HG03378 (cell line): ENCODE measurements around the gene ABCC10.
"Not testable (repeated sequence)": the region's sequence is repeated elsewhere in the genome, so short reads cannot be mapped to it uniquely, and the experiment has no call there.

Experiments used
- ATAC-seq: cut with Tn5 transposase; IDR thresholded peaks from one replicate; pipeline ENCODE4 v1.9.1; 2021; ENCODE audit warnings: mild to moderate bottlenecking, moderate library complexity; ENCODE audit not compliant: unreplicated experiment

The ABCC10 gene

DNA sequence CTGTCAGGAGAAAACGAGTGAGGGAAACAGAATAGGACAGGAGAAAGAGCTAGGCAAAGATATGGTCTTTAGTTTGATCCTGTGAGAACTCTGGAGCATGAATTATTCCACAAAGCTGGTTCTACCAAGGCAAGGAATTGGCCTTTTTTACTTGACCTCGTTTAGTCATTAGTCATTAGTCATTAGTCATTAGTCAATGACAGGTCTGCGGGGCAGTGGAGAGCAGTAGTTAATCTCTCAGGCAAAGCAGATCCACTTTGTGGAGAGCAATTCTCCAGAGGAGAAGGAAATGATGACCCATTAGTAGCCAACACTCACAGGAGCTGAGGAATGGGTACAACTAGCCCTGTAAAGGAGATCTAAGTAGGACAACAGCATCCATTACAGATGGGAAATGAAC lies 22.0 kb upstream of the ABCC10 start:
- ATAC-seq = no peak

DNA sequence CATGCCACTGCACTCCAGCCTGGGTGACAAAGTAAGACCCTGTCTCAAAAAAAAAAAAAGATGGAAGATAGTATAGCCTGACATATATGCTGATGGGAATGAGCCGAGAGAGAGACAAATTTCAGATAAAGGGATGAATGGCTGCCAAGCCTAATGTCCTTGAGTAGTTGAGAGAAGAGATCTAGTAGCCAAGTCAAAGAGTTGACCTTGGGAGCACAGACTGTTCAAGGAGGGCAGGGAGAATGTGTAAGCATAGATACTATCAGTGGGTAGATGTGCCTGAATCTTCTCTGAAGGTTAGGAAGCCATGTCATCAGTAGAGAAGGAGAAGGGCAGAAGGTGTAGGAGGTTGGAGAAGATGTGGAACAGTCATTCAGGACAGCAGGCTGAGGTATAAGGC lies 20.0 kb upstream of the ABCC10 start:
- ATAC-seq = no peak

DNA sequence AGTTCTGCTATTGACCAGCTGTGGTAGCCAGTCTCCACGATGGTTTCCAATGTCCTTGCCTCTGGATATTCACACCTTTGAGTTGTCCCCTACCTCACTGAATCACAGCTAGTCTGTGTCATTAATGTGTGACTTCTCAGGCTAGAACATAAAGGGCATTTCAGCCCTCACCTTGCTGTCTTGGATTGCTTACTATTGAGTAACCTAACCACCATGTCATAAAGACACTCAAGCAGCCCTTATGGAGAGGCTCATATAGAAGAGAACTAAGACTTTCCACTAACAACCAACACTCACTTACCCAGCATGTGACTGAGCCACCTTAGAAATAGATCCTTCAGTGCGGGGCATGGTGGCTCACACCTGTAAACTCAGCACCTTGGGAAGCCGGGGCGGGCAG lies 19.1 kb upstream of the ABCC10 start:
- ATAC-seq = no peak

DNA sequence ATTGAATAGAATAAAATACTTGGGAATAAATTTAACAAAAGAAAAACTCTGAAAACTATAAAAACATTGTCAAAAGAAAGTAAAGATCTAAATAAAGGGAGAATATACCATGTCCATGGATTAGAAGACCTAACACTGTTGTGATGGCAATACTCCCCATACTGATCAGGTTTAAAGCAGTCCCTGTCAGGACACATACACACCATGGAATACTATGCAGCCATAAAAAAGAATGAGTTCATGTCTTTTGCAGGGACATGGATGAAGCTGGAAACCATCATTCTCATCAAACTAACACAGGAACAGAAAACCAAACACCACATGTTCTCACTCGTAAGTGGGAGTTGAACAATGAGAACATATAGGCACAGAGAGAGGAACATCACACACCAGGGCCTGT lies 16.6 kb upstream of the ABCC10 start:
- ATAC-seq = not testable (repeated sequence)

DNA sequence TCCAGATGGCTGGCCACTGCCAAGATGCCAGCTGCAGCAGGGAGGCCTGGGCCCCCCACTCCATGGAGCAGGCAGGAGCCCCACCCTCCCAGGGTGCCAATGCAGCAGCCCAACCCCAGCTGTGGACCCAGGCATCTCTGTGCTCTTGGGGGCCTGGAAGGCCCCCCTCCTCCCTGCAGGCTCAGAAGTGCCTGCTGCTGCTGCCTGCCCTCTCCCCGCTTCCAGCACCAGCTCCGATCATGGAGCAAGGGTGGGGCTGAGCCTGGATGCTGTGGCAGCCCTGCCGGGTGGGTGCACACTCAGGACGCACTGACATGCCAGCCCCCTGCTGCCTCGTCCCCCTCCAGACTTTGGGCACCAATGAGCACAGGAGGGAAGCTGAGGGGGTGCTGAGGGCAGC lies 14.8 kb upstream of the ABCC10 start:
- no peak for ATAC-seq

DNA sequence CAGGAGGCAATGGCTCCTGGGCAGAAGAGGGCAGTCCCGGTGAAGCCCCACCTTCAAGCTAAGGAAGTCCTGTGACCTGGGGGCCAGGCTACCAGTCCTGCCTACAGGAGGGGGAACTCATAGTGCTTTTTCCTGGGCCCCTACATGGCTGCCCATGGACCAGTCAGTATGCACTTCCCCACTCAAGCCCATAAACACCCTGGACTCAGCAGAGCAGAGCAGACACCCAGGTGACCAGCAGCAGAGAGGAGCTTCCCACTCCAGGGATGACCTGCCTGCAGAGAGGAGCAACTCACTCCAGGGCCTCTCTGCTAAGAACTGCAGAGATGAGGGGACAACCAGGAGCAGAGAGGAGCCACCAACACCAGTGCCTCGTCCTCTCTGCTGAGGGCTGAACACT lies 14.3 kb upstream of the ABCC10 start:
- ATAC-seq = no peak

DNA sequence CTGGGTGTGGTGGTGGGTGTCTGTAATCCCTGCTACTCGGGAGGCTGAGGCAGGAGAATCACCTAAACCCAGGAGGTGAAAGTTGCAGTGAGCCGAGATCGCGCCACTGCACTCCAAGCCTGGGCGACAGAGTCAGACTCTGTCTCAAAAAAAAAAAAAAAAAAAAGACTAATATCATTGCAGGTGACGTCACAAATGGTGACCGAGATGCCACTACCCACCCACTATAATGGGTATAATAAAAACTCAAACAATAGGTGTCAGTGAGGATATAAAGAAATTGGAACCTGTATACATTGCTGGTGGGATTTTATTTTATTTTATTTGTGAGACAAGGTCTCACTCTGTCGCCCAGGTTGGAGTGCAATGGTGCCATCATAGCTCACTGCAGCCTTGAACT lies 12.1 kb upstream of the ABCC10 start:
- not testable (repeated sequence) for ATAC-seq

DNA sequence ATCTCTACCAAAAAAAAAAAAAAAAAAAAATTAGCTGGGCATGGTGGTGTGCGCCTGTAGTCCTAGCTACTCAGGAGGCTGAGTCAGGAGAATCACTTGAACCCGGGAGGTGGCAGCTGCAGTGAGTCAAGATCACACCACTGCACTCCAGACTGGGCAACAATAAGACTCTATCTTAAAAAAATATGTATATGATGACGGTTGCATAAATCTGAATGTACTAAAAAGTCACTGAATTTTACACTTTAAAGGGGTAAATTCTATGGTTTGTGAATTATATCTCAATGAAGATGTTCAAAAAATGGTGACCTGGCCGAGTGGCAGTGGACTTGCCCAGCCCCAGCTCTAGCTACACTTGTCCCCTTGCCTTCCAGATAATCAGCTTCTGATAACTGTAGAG lies 10.4 kb upstream of the ABCC10 start:
- ATAC-seq = no peak

DNA sequence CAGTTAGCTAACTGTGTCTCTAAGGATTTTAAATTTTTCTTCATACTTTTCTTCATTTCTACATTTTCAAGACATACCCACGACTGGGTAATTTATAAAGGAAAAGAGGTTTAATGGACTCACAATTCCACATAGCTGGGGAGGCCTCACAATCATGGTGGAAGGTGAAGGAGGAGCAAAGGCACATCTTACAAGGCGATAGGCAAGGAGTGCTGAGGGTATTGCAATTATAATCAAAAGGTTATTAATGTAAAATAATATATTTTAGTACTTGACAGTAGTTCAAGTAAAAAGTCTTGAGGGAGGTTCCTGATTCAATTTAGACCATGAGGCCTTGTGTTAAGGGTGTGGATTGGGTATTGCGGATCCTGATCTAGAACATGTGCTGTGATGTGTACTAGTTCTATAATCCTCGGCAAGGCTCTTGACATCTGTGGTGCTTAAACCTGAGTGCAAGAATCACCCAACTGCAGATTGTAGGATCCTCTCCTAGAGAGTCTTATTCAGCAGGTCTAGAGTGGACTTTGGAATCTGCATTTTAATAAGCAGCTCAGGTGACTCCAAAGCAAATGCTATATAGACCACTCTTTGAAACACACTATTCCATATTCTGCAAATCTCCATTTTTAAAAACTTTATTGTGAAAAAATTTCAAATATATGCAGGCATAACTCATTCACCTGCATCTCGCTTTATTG lies 7.2 kb upstream of the ABCC10 start:
- no peak for ATAC-seq

DNA sequence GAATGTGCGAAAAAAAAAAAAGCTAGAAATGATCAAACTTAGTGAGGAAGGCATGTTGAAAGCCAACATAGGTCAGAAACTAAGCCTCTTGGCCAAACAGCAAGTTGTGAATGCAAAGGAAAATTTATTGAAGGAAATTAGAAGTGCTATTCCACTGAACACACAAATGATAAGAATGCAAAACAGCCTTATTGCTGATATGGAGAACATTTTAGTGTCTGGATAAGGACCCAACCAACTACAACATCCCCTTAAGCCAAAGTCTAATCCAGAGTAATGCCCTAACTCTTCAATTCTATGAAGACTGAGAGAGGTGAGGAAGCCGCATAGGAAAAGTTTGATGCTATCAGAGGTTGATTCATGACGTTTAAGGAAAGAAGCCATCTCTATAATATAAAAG lies 5.5 kb upstream of the ABCC10 start:
- ATAC-seq = no peak

DNA sequence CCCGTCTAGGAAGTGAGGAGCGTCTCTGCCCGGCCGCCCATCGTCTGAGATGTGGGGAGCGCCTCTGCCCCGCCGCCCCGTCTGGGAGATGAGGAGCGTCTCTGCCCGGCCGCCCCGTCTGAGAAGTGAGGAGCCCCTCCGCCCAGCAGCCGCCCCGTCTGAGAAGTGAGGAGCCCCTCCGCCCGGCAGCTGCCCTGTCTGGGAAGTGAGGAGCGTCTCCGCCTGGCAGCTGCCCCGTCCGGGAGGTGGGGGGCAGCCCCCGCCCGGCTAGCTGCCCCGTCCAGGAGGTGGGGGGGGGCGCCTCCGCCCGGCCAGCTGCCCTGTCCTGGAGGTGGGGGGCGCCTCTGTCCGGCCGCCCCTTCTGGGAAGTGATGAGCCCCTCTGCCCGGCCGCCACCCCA lies 2.3 kb upstream of the ABCC10 start:
- not testable (repeated sequence) for ATAC-seq

DNA sequence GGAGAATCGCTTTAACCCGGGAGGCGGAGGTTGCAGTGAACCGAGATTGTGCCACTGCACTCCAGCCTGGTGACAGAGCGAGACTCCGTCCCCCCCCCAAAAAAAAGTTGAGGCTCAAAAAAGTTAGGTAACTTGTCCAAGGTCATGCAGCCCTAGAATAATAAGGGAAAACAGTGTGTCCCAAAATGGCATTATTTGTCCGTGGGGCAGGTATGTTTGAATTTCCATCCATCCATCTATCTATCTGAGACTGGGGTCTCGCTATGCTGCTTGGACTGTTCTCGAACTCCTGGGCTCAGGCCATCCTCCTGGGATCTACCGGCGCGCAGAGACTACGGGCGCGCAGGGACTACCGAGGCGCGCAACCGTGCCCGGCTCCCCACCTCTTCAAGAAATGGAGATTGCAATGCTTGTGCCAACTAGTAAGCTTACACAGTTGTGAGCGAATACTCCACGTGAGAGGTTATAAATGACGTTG lies 374 bp upstream of the ABCC10 start:
- ATAC-seq = no peak

DNA sequence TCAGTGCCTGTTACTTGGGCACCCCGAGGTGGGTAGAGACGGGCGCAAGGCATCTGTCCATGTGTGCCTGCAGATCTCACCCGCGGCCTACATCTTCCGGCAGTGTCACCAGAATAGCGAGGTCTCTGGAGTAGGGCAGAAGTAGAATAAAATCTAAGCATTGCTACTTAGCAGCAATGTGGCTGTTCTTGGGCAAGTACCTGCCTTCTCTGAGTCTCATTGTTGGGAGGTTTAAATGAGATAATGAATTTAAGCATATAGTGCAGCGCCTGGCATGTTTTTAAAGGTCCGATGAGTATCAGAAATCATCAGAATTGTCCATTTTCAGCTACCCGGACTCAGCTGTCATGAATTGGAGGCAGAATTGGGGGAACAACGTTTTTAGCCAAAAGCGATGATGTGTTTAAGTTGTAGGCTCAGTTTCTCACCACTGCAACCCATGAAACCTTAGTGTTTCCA lies 800 bp downstream of the ABCC10 start:
- no peak for ATAC-seq

DNA sequence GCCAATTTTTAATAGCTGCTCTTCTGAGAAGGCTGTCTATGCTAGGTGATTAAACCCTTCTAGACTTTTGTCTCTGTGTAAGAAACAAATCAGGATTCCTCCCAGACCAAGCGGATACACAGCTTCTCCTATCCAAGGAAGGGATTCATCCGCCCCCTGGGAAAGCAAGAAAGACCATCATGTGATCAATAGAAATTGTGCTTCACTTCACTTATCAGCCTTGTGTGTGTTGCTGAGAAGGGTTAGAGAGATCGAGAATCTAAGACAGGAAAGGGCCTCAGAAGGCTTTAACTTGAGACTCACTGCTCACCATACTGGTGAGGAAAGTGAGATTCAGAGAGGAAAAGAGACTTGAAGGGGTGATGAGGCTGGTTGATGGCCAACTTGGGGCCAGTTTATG lies 1.5 kb downstream of the ABCC10 start:
- ATAC-seq = no peak

DNA sequence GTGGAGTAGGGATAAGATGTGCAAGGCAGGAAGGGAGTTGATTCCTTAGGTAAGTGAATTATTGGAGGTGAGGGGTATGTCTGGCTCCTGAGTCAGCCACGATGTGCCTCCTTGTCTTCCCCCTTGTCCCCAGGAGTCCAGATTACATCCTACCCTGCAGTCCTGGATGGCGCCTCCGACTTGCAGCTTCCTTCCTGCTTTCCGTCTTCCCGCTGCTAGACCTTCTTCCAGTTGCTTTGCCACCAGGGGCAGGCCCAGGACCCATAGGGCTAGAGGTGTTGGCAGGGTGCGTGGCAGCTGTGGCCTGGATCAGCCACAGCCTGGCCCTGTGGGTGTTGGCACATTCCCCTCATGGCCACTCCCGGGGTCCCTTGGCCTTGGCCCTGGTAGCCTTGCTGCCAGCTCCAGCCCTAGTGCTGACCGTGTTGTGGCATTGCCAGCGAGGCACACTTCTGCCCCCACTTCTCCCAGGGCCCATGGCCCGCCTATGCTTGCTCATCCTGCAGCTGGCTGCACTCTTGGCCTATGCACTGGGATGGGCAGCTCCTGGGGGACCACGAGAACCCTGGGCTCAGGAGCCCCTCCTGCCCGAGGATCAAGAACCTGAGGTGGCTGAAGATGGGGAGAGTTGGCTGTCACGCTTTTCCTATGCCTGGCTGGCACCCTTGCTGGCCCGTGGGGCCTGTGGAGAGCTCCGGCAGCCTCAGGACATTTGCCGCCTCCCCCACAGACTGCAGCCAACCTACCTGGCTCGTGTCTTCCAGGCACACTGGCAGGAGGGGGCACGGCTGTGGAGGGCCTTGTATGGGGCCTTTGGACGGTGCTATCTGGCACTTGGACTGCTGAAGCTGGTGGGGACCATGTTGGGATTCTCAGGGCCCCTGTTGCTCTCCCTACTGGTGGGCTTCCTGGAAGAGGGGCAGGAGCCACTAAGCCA lies 4.9 kb downstream of the ABCC10 start:
- ATAC-seq = no peak

DNA sequence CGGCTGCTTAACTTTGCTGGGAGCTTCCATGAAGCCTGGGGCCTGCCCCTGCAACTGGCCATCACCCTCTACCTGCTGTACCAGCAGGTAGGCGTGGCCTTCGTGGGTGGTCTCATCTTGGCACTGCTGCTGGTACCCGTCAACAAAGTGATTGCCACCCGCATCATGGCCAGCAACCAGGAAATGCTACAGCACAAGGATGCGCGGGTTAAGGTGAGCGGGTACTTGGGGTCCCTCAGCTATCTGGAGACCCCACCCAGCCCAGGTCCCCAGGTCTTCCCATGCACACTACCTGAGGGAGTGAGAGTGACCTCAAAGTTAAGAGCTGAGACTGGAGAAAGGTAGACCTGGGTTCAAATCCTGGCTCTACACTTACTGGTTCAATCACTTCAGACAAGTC lies 5.8 kb downstream of the ABCC10 start:
- ATAC-seq = no peak

DNA sequence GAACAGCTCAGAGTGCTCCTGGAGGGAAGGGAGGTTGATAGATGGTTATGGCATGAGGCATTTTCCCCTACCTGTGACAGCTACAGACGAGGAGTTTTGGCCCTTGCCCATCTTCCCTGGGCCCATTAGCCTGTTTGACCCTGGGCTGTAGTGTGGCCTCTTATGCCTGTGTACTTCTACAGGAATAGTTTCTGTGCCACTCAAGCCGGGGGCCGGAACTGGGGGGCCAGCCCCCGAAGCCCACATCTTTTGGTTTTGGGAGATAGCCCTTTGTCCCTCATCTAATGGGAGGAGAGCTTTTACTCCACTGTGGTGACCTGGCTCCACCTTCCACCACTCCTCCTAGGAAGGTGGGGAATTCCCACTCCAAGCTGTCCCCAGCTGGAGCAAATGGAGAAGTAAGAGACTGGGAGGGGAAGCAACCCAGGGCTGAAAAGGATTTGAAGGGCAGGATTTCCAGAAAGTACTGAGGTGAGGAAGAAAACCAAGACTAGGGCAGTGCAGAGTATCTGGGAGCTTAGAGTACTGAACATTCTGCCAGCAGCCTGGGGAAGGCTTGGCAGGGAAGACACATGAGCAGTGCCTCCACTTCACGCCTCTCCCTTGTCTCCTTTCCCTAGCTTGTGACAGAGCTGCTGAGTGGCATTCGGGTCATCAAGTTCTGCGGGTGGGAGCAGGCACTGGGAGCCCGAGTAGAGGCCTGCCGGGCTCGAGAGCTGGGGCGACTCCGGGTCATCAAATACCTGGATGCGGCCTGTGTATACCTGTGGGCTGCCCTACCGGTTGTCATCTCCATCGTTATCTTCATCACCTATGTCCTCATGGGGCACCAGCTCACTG lies 6.9 kb downstream of the ABCC10 start:
- no peak for ATAC-seq

DNA sequence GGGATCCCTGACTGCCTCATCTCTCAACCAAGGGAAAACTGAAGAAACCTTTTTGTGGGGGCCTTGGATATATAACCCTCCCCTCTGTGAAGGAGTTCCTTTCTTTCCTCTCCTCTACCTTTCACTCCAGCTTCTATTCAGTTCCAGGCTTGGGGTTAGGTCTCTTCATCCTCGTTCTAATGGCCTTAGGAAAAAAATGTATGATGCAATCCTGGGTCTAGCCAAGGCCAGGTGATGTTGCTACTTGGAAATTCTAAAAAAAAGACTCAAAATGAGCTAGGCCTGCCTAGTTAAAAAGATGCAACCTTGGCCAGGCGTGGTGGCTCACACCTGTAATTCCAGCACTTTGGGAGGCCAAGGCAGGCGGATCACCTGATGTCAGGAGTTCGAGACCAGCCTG lies 7.6 kb downstream of the ABCC10 start:
- no peak for ATAC-seq

DNA sequence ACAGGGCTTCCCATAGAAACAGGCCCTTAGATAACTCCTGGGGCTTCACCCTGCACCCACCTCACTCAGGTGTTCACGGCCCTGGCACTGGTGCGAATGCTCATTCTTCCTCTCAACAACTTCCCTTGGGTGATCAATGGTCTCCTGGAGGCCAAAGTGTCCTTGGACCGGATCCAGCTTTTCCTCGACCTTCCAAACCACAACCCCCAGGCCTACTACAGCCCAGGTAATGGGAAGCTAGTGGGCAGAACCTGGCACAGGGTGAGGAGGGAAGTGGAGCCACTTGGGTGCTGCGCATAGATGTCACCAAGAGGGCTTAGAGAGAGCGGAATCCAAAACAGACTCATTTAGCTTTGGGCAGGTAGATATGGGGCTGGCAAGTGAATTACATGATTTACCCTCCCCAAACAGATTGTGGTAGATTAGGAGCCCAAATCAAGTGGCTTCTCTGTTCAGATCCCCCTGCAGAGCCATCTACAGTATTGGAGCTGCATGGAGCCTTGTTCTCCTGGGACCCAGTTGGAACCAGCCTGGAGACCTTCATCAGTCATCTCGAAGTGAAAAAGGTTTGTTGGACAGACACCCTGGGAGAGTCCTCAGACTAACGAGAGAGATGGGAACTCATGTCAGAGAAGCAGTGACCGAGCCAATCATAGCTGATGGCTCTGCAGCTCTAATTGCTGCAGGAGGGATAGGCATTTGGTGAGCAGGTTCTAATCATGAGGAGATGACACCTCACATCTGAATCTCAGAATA lies 8.5 kb downstream of the ABCC10 start:
- no peak for ATAC-seq

DNA sequence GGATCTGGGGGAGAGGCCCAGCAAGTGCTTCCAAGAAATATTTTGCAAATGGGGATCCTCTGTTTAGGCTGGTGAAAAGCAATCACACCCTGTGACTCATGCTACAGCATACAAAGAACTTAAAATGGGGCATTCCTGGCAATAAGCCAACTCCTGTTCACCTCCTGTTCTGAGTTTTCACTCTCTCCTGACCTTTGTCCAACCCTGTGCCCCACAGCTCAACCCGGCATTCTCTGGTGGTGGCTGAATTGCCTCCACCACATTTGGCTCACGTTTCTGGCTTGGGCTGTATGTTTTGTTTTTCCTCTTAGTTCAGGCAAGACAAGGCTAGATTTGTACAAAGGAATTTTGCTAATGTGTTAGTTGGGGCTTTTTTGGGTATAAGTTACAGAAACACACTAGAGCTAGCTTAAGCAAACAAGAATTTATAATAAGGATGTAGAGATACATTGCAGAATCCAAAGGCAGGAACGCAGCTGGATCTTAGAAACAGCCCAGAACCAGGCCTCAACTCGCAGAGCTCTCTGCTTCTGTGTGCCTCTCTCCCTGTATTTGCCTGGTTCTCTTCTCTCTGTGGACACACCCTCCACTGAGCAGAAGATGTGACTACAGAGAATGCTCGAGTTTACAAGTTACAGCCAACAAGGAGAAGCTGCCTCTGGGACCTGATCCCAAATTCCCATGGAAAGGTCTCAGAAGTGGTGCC lies 9.4 kb downstream of the ABCC10 start:
- ATAC-seq = no peak
